ENCODE data around the gene NCKAP5.

The NCKAP5 gene

GRCh38 chr2:133315280-133315679 lies 253.0 kb downstream of the NCKAP5 start:
- DNase-seq = no peak

GRCh38 chr2:133314795-133315194 lies 253.5 kb downstream of the NCKAP5 start:
- no peak for DNase-seq

GRCh38 chr2:133312038-133312729 lies 256.1 kb downstream of the NCKAP5 start:
- DNase-seq = no peak

- no peak for DNase-seq
Measured at GRCh38 chr2:133306236-133306635, 262.0 kb downstream of the NCKAP5 start.

- DNase-seq = no peak
Measured at GRCh38 chr2:133304344-133304743, 263.9 kb downstream of the NCKAP5 start.

GRCh38 chr2:133303150-133303549 lies 265.1 kb downstream of the NCKAP5 start:
- DNase-seq = no peak

GRCh38 chr2:133296401-133296800 lies 271.9 kb downstream of the NCKAP5 start:
- DNase-seq = no peak

- no peak for DNase-seq
Measured at GRCh38 chr2:133293544-133294353, 274.5 kb downstream of the NCKAP5 start.

- no peak for DNase-seq
Measured at GRCh38 chr2:133292259-133292658, 276.0 kb downstream of the NCKAP5 start.

- DNase-seq = no peak
Measured at GRCh38 chr2:133287709-133288108, 280.6 kb downstream of the NCKAP5 start.

- no peak for DNase-seq
Measured at GRCh38 chr2:133286326-133286922, 281.8 kb downstream of the NCKAP5 start.

GRCh38 chr2:133273031-133273430 lies 295.2 kb downstream of the NCKAP5 start:
- DNase-seq = no peak

GRCh38 chr2:133271105-133271504 lies 297.2 kb downstream of the NCKAP5 start:
- no peak for DNase-seq

DNA sequence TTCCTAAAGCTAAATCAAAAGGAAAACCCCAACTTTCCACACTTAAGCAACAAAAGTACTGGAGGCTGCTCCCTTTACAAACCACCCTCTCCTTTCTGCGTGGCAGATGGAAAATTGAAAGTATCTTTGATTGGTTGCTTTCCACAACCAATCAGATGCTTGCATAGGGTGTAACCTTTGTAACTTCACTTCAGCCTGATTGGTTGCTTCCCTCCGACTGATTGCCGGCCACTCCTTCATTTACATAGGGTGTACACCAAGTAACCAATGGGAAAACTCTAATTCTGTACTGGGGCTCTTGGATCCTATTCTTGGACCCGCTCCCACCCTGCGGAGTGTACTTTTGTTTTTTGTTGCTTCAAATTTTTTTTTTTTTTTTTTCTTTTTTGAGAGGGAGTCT lies 297.7 kb downstream of the NCKAP5 start:
- DNase-seq = no peak

- no peak for DNase-seq
Measured at GRCh38 chr2:133266926-133267590, 301.2 kb downstream of the NCKAP5 start.

DNA sequence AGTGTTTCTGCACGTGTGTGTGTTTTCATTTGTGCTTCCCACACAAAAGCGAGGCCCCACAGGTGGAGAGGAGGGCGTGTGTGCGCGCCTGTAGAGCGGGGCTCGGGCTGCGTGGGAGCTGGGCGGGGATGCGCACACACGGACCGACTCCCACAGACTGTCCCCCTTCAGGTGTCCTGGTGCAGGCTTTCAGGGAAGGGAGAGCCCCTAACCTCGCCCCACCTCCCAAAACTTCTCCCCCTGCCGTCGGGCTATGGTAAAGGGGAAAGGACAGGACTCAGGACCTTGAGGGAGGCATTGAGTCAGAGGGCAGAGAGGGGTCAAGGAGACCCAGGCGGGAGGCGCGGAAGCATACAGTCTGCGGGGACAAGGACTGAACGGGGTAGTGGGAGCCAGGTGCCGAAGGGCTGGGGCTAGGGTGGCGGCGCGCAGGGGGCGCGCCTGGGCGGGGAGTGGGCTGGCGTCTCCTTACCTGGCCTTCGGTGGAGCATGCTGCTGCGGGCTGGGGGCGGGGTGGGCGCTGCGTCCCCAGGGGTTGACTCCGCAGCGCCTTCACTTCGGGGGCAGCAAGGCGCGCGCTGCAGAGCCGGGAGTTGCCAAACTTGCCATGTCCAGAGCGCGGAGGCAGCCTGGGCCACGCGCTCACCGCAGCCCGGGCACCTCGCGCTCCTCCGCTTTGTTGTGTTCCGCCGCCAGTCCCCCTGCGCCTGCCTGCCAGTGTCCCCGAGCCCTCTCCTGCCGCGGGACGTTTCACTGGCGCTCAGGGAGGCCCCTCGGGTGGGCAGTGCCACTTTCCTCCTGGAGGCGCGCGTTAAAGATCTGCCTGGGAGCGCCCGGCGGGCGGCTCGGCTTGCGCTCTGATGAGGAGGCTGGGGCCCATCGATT lies 302.0 kb downstream of the NCKAP5 start:
- DNase-seq = no peak

- no peak for DNase-seq
Measured at GRCh38 chr2:133265432-133265949, 302.8 kb downstream of the NCKAP5 start.

DNA sequence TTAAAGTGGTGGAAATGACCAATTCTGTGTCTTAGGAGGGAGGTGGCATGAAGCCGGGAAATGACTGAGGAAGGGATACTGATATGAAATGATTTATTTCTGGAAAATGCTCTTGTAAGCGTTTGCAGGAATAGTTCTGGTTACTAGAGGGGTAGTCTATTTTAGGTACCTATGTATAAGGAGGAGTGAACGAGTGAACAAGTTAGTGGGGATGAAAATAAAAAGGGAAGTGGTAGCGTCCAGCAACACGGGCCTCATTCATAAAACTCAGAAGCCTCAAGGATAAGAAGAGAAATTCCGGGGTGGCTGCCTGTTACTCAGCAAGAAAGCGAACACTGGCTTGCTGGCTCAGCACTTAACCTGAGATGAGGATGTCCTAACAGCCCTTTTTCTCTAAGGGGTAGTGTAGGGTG lies 303.3 kb downstream of the NCKAP5 start:
- no peak for DNase-seq

GRCh38 chr2:133262893-133263292 lies 305.4 kb downstream of the NCKAP5 start:
- no peak for DNase-seq

GRCh38 chr2:133255360-133255759 lies 312.9 kb downstream of the NCKAP5 start:
- DNase-seq = no peak

GRCh38 chr2:133253793-133254192 lies 314.5 kb downstream of the NCKAP5 start:
- DNase-seq = no peak

DNA sequence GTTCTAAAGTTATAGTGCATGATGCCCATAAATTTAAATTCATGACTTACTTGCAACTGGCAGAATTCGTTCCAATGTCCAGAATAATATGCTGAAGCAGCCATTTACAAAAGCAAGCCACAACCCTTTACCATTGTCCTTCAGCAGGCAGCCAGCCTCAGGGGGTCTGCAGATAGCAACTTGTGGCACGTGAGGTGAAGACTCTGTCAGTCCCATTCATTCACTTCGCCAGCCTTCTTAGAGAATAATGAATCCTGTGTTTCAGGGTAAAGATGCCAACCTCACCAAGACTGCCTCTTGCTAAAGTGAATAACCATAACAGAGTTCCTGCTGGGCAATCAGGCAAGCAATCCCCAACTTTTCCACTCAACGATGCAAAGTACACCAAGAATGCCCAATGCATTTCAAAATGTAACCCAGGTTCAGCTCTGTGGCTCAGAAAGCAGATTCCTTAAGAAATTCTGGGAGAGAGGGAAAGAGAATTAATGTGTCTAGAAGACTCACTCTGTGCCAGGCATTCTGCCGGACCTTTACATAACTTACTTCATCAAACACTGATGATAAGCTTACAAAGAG lies 315.4 kb downstream of the NCKAP5 start:
- no peak for DNase-seq

All from NCI-H2107 (cell line).